HepG2 (cell line): ENCODE data around the gene SIT1. TPM values are rescaled to one million over a fixed set of nuclear protein-coding genes. Genes with fewer than 3 reads are reported as not detected.

Experiments used
- AHR ChIP-seq: IDR thresholded peaks from 2 replicates; pipeline ENCODE4 v1.6.1; 2018; ENCODE audit warnings: missing genetic modification reagents, missing compliant biosample characterization
- BRCA1 ChIP-seq: sonication (generic); formaldehyde crosslinking; IDR thresholded peaks from 2 replicates; pipeline ENCODE4 v1.4.0; 2020; ENCODE audit warnings: missing genetic modification reagents
- CBX5 ChIP-seq: sonication (generic); formaldehyde crosslinking; IDR thresholded peaks from 2 replicates; pipeline ENCODE4 v1.4.0; 2020; ENCODE audit warnings: missing genetic modification reagents, borderline replicate concordance
- HMG20A ChIP-seq: IDR thresholded peaks from 2 replicates; pipeline ENCODE4 v1.6.1; 2016; ENCODE audit warnings: borderline replicate concordance
- HNF4A ChIP-seq: sonication (generic); formaldehyde crosslinking; IDR thresholded peaks from 2 replicates; pipeline ENCODE4 v1.4.0; 2020; ENCODE audit warnings: missing genetic modification reagents
- HOXA9 ChIP-seq: sonication (generic); formaldehyde crosslinking; IDR thresholded peaks from 2 replicates; pipeline ENCODE4 v1.8.1; 2022; ENCODE audit warnings: missing genetic modification reagents, mild to moderate bottlenecking, moderate library complexity, borderline replicate concordance
- LCORL ChIP-seq, 2 experiments: fragments of 450-650 bp in 1 of 2; sonication (generic) in 1 of 2; formaldehyde crosslinking in 1 of 2; IDR thresholded peaks; 2 replicates each; pipeline versions ENCODE4 v1.5.0 to v1.6.1; 2017 to 2020; ENCODE audit warnings: antibody characterized with exemption in 1 of 2, missing genetic modification reagents in 1 of 2
- MED13 ChIP-seq: sonication (generic); formaldehyde crosslinking; IDR thresholded peaks from 2 replicates; pipeline ENCODE4 v1.5.0; 2020; ENCODE audit warnings: missing genetic modification reagents
- POLR2AphosphoS2 ChIP-seq: IDR thresholded peaks from 2 replicates; pipeline ENCODE4 v1.6.1; 2011; ENCODE audit warnings: low read depth, low read length, improper control_type of control experiment
- RXRA ChIP-seq: sonication (generic); formaldehyde crosslinking; IDR thresholded peaks from 2 replicates; pipeline ENCODE4 v1.5.1; 2020; ENCODE audit warnings: missing genetic modification reagents
- SATB2 ChIP-seq: sonication (generic); formaldehyde crosslinking; IDR thresholded peaks from 2 replicates; pipeline ENCODE4 v1.5.0; 2020; ENCODE audit warnings: missing genetic modification reagents
- SIX4 ChIP-seq: sonication (generic); formaldehyde crosslinking; IDR thresholded peaks from 2 replicates; pipeline ENCODE4 v1.4.0; 2020; ENCODE audit warnings: missing genetic modification reagents
- SOX13 ChIP-seq, 3 experiments: fragments of 450-650 bp in 1 of 3; sonication (generic) in 1 of 3; formaldehyde crosslinking in 1 of 3; IDR thresholded peaks in 2 of 3; conservative IDR thresholded peaks in 1 of 3; 2 replicates each; pipeline versions ENCODE4 v1.5.0 to v1.6.1; 2016 to 2020; ENCODE audit warnings: antibody characterized with exemption in 1 of 3, mild to moderate bottlenecking in 1 of 3, missing compliant biosample characterization in 1 of 3, missing genetic modification reagents in 1 of 3, moderate library complexity in 1 of 3
- SYNCRIP ChIP-seq: fragments of 200-400 bp; formaldehyde crosslinking; IDR thresholded peaks from 2 replicates; pipeline ENCODE4 v1.6.1; 2018; ENCODE audit warnings: mild to moderate bottlenecking, low read depth, low read length; ENCODE audit not compliant: insufficient read depth
- THAP11 ChIP-seq: IDR thresholded peaks from 2 replicates; pipeline ENCODE4 v1.6.1; 2016; ENCODE audit warnings: missing biosample characterization, missing genetic modification reagents
- ZNF660 ChIP-seq: sonication (generic); formaldehyde crosslinking; IDR thresholded peaks from 2 replicates; pipeline ENCODE4 v1.5.1; 2020; ENCODE audit warnings: mild to moderate bottlenecking, low read depth, missing genetic modification reagents, borderline replicate concordance
- ZNF891 ChIP-seq: sonication (generic); formaldehyde crosslinking; IDR thresholded peaks from 2 replicates; pipeline ENCODE4 v1.5.0; 2020; ENCODE audit warnings: mild to moderate bottlenecking, missing genetic modification reagents
- ZSCAN21 ChIP-seq: sonication (generic); formaldehyde crosslinking; IDR thresholded peaks from 2 replicates; pipeline ENCODE4 v1.8.0; 2022; ENCODE audit warnings: mild to moderate bottlenecking, missing genetic modification reagents, moderate library complexity, borderline replicate concordance
- ZSCAN9 ChIP-seq: IDR thresholded peaks from 2 replicates; pipeline ENCODE4 v1.6.1; 2016; ENCODE audit warnings: borderline replicate concordance
- polyA plus RNA-seq, 8 experiments: library from polyadenylated mRNA; depleted of rRNA in 3 of 8; stranded (reverse) in 7 of 8; unstranded in 1 of 8; fragments of >200 nt; fragmentation: Illumina TruSeq in 4 of 8; extraction: Trizol in 4 of 8; gene quantifications; 2 replicates each; pipeline versions ENCODE4 v1.2.1 to v1.2.3, GENCODE V29; 2011 to 2016; ENCODE audit warnings: low read depth in 4 of 8, missing spikeins in 1 of 8, mixed read lengths in 1 of 8; ENCODE audit not compliant: insufficient read depth in 1 of 8
- total RNA-seq, 5 experiments: library from RNA; depleted of rRNA; stranded (reverse); fragments of >200 nt; fragmentation: Illumina TruSeq; extraction: Trizol; gene quantifications; 2 replicates each; pipeline ENCODE4 v1.2.3, GENCODE V29; 2016; ENCODE audit warnings: low read depth in 1 of 5
- TF ChIP-seq, protein P1 (sequence below): sonication (generic); formaldehyde crosslinking; IDR thresholded peaks from 2 replicates; pipeline ENCODE4 v1.4.0; 2020; ENCODE audit warnings: missing genetic modification reagents
- TF ChIP-seq, protein P2 (sequence below): IDR thresholded peaks from 2 replicates; pipeline ENCODE4 v1.6.1; 2018; ENCODE audit warnings: missing genetic modification reagents, mild to moderate bottlenecking, missing compliant biosample characterization
- TF ChIP-seq, protein P3 (sequence below), 2 experiments: IDR thresholded peaks; 2 replicates each; pipeline ENCODE4 v1.6.1; 2011 to 2012; ENCODE audit warnings: low read length in 2 of 2, borderline replicate concordance in 1 of 2, low read depth in 1 of 2, mild to moderate bottlenecking in 1 of 2, moderate library complexity in 1 of 2

The SIT1 gene
- total and polyA plus RNA-seq, 2 of the 13 experiments (the other 11 are each of a cell fraction or from before 2014, with no cell fraction given): 0.09 to 6.7 TPM

DNA sequence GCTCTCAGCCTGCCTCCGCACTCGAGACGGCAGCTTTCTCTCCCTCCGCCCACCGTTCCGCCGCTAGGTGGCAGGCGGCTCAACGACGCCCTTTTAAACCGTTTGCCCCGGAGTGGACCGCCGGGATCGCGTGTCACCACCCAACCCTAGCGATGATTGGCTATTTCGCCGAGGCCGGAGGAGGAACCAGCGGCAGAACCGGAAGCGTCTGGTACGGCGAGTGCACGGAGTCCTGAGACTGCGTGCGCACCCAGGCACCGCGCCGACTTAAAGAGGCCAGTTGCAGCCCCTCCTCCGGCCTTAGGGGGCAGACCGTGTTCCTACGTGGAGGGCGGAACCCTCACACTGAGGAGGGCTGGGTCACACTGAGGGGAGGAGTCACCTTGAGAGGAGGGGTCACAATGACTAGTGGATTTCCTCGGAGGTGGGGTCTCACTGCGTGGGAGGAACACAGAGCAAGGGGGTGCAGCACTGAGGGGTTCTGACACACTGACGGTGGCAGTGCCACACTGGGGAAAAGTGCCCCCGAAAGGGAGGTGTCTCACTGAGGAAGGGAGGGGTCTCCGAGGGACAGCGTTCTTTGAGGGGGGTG is 46.6 kb downstream of the SIT1 start (continued):
- TF ChIP-seq SOX13 (IDR thresholded peaks at IDR 0.05): no peak
- 0 out of 4 replicates have a peak, but pooled peaks of 1 of the 2 experiments have one; percentile 11 for TF ChIP-seq SOX13 (CRISPR knock-in tag; conservative IDR thresholded peaks at IDR 0.05 in 1 of 2, IDR thresholded peaks at IDR 0.05 in 1 of 2)
- no peak for TF ChIP-seq HOXA9 (CRISPR knock-in tag)
- no peak for TF ChIP-seq MED13
- no peak for TF ChIP-seq ZNF660
- peak; percentile 36; the same call in 1 of the 2 replicates for TF ChIP-seq ZNF891 (CRISPR knock-in tag)
- TF ChIP-seq SATB2: no peak
- TF ChIP-seq ZSCAN21 (CRISPR knock-in tag): peak; percentile 59; the same call in 1 of the 2 replicates
- no peak; the same call in 1 of the 2 replicates for TF ChIP-seq AHR
- peak; percentile 53 for TF ChIP-seq HNF4A
- peak; percentile 80 for TF ChIP-seq ZSCAN9 (CRISPR knock-in tag)
- peak; percentile 76; the same call in 1 of the 2 replicates for TF ChIP-seq SIX4 (CRISPR knock-in tag)
- no peak for TF ChIP-seq SYNCRIP
- TF ChIP-seq THAP11 (CRISPR knock-in tag): peak; percentile 91
- no peak for TF ChIP-seq POLR2AphosphoS2
- TF ChIP-seq, protein P1, sequence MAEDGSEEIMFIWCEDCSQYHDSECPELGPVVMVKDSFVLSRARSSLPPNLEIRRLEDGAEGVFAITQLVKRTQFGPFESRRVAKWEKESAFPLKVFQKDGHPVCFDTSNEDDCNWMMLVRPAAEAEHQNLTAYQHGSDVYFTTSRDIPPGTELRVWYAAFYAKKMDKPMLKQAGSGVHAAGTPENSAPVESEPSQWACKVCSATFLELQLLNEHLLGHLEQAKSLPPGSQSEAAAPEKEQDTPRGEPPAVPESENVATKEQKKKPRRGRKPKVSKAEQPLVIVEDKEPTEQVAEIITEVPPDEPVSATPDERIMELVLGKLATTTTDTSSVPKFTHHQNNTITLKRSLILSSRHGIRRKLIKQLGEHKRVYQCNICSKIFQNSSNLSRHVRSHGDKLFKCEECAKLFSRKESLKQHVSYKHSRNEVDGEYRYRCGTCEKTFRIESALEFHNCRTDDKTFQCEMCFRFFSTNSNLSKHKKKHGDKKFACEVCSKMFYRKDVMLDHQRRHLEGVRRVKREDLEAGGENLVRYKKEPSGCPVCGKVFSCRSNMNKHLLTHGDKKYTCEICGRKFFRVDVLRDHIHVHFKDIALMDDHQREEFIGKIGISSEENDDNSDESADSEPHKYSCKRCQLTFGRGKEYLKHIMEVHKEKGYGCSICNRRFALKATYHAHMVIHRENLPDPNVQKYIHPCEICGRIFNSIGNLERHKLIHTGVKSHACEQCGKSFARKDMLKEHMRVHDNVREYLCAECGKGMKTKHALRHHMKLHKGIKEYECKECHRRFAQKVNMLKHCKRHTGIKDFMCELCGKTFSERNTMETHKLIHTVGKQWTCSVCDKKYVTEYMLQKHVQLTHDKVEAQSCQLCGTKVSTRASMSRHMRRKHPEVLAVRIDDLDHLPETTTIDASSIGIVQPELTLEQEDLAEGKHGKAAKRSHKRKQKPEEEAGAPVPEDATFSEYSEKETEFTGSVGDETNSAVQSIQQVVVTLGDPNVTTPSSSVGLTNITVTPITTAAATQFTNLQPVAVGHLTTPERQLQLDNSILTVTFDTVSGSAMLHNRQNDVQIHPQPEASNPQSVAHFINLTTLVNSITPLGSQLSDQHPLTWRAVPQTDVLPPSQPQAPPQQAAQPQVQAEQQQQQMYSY (CRISPR knock-in tag): no peak
- TF ChIP-seq, protein P2, sequence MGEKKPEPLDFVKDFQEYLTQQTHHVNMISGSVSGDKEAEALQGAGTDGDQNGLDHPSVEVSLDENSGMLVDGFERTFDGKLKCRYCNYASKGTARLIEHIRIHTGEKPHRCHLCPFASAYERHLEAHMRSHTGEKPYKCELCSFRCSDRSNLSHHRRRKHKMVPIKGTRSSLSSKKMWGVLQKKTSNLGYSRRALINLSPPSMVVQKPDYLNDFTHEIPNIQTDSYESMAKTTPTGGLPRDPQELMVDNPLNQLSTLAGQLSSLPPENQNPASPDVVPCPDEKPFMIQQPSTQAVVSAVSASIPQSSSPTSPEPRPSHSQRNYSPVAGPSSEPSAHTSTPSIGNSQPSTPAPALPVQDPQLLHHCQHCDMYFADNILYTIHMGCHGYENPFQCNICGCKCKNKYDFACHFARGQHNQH (CRISPR knock-in tag): peak; percentile 92
- peak; percentile 57; the same call in 1 of the 2 replicates for TF ChIP-seq CBX5 (CRISPR knock-in tag)
- TF ChIP-seq, protein P3, sequence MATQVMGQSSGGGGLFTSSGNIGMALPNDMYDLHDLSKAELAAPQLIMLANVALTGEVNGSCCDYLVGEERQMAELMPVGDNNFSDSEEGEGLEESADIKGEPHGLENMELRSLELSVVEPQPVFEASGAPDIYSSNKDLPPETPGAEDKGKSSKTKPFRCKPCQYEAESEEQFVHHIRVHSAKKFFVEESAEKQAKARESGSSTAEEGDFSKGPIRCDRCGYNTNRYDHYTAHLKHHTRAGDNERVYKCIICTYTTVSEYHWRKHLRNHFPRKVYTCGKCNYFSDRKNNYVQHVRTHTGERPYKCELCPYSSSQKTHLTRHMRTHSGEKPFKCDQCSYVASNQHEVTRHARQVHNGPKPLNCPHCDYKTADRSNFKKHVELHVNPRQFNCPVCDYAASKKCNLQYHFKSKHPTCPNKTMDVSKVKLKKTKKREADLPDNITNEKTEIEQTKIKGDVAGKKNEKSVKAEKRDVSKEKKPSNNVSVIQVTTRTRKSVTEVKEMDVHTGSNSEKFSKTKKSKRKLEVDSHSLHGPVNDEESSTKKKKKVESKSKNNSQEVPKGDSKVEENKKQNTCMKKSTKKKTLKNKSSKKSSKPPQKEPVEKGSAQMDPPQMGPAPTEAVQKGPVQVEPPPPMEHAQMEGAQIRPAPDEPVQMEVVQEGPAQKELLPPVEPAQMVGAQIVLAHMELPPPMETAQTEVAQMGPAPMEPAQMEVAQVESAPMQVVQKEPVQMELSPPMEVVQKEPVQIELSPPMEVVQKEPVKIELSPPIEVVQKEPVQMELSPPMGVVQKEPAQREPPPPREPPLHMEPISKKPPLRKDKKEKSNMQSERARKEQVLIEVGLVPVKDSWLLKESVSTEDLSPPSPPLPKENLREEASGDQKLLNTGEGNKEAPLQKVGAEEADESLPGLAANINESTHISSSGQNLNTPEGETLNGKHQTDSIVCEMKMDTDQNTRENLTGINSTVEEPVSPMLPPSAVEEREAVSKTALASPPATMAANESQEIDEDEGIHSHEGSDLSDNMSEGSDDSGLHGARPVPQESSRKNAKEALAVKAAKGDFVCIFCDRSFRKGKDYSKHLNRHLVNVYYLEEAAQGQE (IDR thresholded peaks at IDR 0.05; ENCODE audit: borderline replicate concordance in 1 of 2, low read depth in 1 of 2, low read length in 2 of 2): no peak
- no peak for TF ChIP-seq BRCA1
- TF ChIP-seq LCORL (IDR thresholded peaks at IDR 0.05): no peak
- peak; percentile 75 for TF ChIP-seq LCORL (CRISPR knock-in tag; IDR thresholded peaks at IDR 0.05)
- no peak for TF ChIP-seq HMG20A (CRISPR knock-in tag)
- peak; percentile 52; the same call in 1 of the 2 replicates for TF ChIP-seq RXRA (CRISPR knock-in tag)
